CD4-positive, alpha-beta T cell (primary cell): Measurements from ENCODE around the gene COPG1. TPM values are rescaled to one million over a fixed set of nuclear protein-coding genes. Genes with fewer than 3 reads are reported as not detected.
A peak's percentile ranks its signal among the peaks of the same experiment; 100 is the strongest.

Source experiments
- ATAC-seq: fragments of 200-7000 bp; cut with Tn5 transposase; one replicate; pipeline ENCODE4 v1.10.0; 2022; ENCODE audit warnings: mild to moderate bottlenecking; ENCODE audit not compliant: poor library complexity
- CTCF ChIA-PET: fragments of 350-600 bp; sonication (Branson Sonifier 250); formaldehyde crosslinking; loops from one replicate; lab custom pipeline; 2021; ENCODE audit warnings: antibody characterized with exemption, inconsistent platforms; lab: Charles Lee
- POLR2A ChIA-PET: fragments of 350-600 bp; sonication (Branson Sonifier 250); formaldehyde crosslinking; loops from one replicate; lab custom pipeline; 2021; ENCODE audit warnings: antibody characterized with exemption, inconsistent platforms; lab: Charles Lee
- DNase-seq, 14 experiments: peaks; one replicate each; pipeline ENCODE4 v3.0.0-alpha.2; 2013 to 2020; ENCODE audit warnings: mixed read lengths in 2 of 14
- H3K27ac ChIP-seq, 2 donors: one replicate each; pipeline versions ENCODE4 v1.5.1 to v1.7.0; 2013; ENCODE audit warnings: low read length in 2 of 2, low read depth in 1 of 2, mild to moderate bottlenecking in 1 of 2
- H3K27me3 ChIP-seq, 2 experiments: 1 replicate in 1 of 2; 2 replicates in 1 of 2; pipeline versions ENCODE4 v1.6.1 to v1.7.0; 2013; ENCODE audit warnings: low read length in 2 of 2, control low read depth in 1 of 2, mild to moderate bottlenecking in 1 of 2, moderate library complexity in 1 of 2; ENCODE audit not compliant: insufficient read depth in 2 of 2, control insufficient read depth in 1 of 2
- H3K36me3 ChIP-seq: one replicate; pipeline ENCODE4 v1.6.1; 2013; ENCODE audit warnings: low read length, control low read depth; ENCODE audit not compliant: insufficient read depth
- H3K4me1 ChIP-seq: one replicate; pipeline ENCODE4 v1.6.1; 2013; ENCODE audit warnings: low read length, control low read depth; ENCODE audit not compliant: insufficient read depth
- H3K4me3 ChIP-seq: one replicate; pipeline ENCODE4 v1.5.1; 2013; ENCODE audit warnings: mild to moderate bottlenecking, low read length, moderate library complexity
- H3K9me3 ChIP-seq, 2 experiments: 1 replicate in 1 of 2; 2 replicates in 1 of 2; pipeline versions ENCODE4 v1.6.1 to v1.7.0; 2013; ENCODE audit warnings: low read length in 2 of 2, mild to moderate bottlenecking in 2 of 2, control low read depth in 1 of 2, moderate library complexity in 1 of 2; ENCODE audit not compliant: control insufficient read depth in 1 of 2, insufficient read depth in 1 of 2
- H3K27ac Mint-ChIP-seq: one replicate; pipeline ENCODE4 v1.8.0; 2020; ENCODE audit warnings: mixed read lengths
- H3K27me3 Mint-ChIP-seq: one replicate; pipeline ENCODE4 v1.8.0; 2021; ENCODE audit warnings: mixed read lengths
- H3K36me3 Mint-ChIP-seq: one replicate; pipeline ENCODE4 v1.8.0; 2021; ENCODE audit warnings: low read depth, mixed read lengths
- H3K4me1 Mint-ChIP-seq: one replicate; pipeline ENCODE4 v1.8.0; 2021; ENCODE audit warnings: low read depth, mixed read lengths
- H3K4me3 Mint-ChIP-seq: one replicate; pipeline ENCODE4 v1.8.0; 2020; ENCODE audit warnings: mild to moderate bottlenecking, mixed read lengths
- H3K9me3 Mint-ChIP-seq: one replicate; pipeline ENCODE4 v1.8.0; 2020; ENCODE audit warnings: mixed read lengths
- intact Hi-C, 2 experiments: fragments of 100-400 bp; cut with DNase I in 1 of 2; cut with micrococcal nuclease in 1 of 2; formaldehyde crosslinking; loops; one replicate each; pipeline versions ENCODE4 v1.15.1 to v1.9.0; 2023 to 2025; cut with DNase I, micrococcal nuclease
- total RNA-seq, 174 experiments: library from RNA in 2 of 174; stranded (reverse) in 2 of 174; gene quantifications; one replicate each; pipeline ENCODE4 v1.2.3 and lab custom pipeline; 2021 to 2026
- TF ChIP-seq, protein P1 (sequence below): fragments of 200-600 bp; IDR thresholded peaks from one replicate; pipeline ENCODE4 v1.8.0; 2022; ENCODE audit warnings: antibody characterized with exemption, mild to moderate bottlenecking

COPG1 gene
- total RNA-seq, 2 experiments from 2014 or later, result 77.7 to 79.3 TPM

- TF ChIP-seq, protein P1, sequence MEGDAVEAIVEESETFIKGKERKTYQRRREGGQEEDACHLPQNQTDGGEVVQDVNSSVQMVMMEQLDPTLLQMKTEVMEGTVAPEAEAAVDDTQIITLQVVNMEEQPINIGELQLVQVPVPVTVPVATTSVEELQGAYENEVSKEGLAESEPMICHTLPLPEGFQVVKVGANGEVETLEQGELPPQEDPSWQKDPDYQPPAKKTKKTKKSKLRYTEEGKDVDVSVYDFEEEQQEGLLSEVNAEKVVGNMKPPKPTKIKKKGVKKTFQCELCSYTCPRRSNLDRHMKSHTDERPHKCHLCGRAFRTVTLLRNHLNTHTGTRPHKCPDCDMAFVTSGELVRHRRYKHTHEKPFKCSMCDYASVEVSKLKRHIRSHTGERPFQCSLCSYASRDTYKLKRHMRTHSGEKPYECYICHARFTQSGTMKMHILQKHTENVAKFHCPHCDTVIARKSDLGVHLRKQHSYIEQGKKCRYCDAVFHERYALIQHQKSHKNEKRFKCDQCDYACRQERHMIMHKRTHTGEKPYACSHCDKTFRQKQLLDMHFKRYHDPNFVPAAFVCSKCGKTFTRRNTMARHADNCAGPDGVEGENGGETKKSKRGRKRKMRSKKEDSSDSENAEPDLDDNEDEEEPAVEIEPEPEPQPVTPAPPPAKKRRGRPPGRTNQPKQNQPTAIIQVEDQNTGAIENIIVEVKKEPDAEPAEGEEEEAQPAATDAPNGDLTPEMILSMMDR, result no peak
- H3K4me3 Mint-ChIP-seq, result peak overlapping the region; percentile 56
- intact Hi-C loops, result loop anchor here in 1 of 2 experiments (5.0 kb wide), 3 partner anchors 64 to 369 kb away; partner anchors contain the start of genes ACAD9, CNBP and RAB43
These were observed 2.8 kb upstream of the COPG1 start for GRCh38 chr3:129246636-129247035.

GRCh38 chr3:129248286-129248979 is 973 bp upstream of the COPG1 start:
- intact Hi-C loops, result loop anchor here (2.0 to 5.0 kb wide), 5 partner anchors 64 to 371 kb away; partner anchors contain the start of genes ACAD9 (in 2 of the 2), CNBP (in 1 of the 2) and RAB43 (in 1 of the 2)
- peaks cover 42% of the 10 kb centered on the region for H3K36me3 Mint-ChIP-seq
- peaks cover 55% of the 10 kb centered on the region for H3K4me1 Mint-ChIP-seq
- H3K27ac Mint-ChIP-seq, result peak overlapping the region; percentile 97
- Histone ChIP-seq H3K27ac (no peak overlapping the region), H3K4me3 (peak overlapping the region; percentile 100), H3K36me3 (peaks cover 20% of the 10 kb centered on the region), H3K27me3 (no peaks in the 10 kb centered on the region), H3K9me3 (no peaks in the 10 kb centered on the region), H3K4me1 (peaks cover 47% of the 10 kb centered on the region)
- H3K9me3 Mint-ChIP-seq, result no peaks in the 10 kb centered on the region
- no peaks in the 10 kb centered on the region for H3K27me3 Mint-ChIP-seq
- ChIA-PET POLR2A (interaction anchor here (0.6 to 3.0 kb wide), 11 partner anchors 31 to 377 kb away, joined by 3 to 21 read pairs (median 7); partner anchors contain the start of genes HMCES, IFT122 and MBD4), CTCF (interaction anchor here (1.6 to 3.9 kb wide), 3 partner anchors 195 to 278 kb away, joined by 6 to 43 read pairs (median 7); no protein-coding TSS in a partner anchor)
- TF ChIP-seq, protein P1, result no peak
- ATAC-seq (no peak), DNase-seq (no peak)
- H3K4me3 Mint-ChIP-seq, result peak overlapping the region; percentile 98

More at GRCh38 chr3:129246636-129247035, 2.8 kb upstream of the COPG1 start:
- no peaks in the 10 kb centered on the region for H3K9me3 Mint-ChIP-seq
- Histone ChIP-seq H3K27ac (no peak overlapping the region), H3K9me3 (no peaks in the 10 kb centered on the region), H3K36me3 (peaks cover 3% of the 10 kb centered on the region), H3K27me3 (no peaks in the 10 kb centered on the region), H3K4me3 (no peak overlapping the region), H3K4me1 (peaks cover 36% of the 10 kb centered on the region)
- no peak for DNase-seq
- H3K27me3 Mint-ChIP-seq, result no peaks in the 10 kb centered on the region
- peaks cover 24% of the 10 kb centered on the region for H3K36me3 Mint-ChIP-seq
- peaks cover 42% of the 10 kb centered on the region for H3K4me1 Mint-ChIP-seq
- CTCF ChIA-PET, result interaction anchor here (0.8 to 3.9 kb wide), 13 partner anchors 10 to 566 kb away, joined by 3 to 59 read pairs (median 7); partner anchors contain the start of gene RAB43
- POLR2A ChIA-PET, result interaction anchor here (0.8 to 2.0 kb wide), 7 partner anchors 84 to 277 kb away, joined by 3 to 12 read pairs (median 4); partner anchors contain the start of genes CFAP92 and RAB43
- no peak for ATAC-seq
- H3K27ac Mint-ChIP-seq, result no peak overlapping the region

- Histone ChIP-seq H3K27ac (no peak overlapping the region), H3K9me3 (no peaks in the 10 kb centered on the region), H3K27me3 (no peaks in the 10 kb centered on the region), H3K36me3 (peaks cover 59% of the 10 kb centered on the region), H3K4me1 (peaks cover 40% of the 10 kb centered on the region), H3K4me3 (no peak overlapping the region)
- Mint-ChIP-seq H3K4me1 (peaks cover 42% of the 10 kb centered on the region), H3K4me3 (peak overlapping the region; percentile 34), H3K27me3 (no peaks in the 10 kb centered on the region), H3K36me3 (peaks cover 82% of the 10 kb centered on the region), H3K9me3 (no peaks in the 10 kb centered on the region), H3K27ac (no peak overlapping the region)
- CTCF ChIA-PET, result interaction anchor here (0.7 kb wide), 1 partner anchor 283 kb away, joined by 4 read pairs; no protein-coding TSS in a partner anchor
- DNase-seq (no peak), ATAC-seq (no peak)
- TF ChIP-seq, protein P1, result no peak
- intact Hi-C loops, result no loop called here
- POLR2A ChIA-PET, result no interaction called here
These were observed 3.3 kb downstream of the COPG1 start for GRCh38 chr3:129252748-129253147.
